ENCODE results near the gene LINC01488.

DNA sequence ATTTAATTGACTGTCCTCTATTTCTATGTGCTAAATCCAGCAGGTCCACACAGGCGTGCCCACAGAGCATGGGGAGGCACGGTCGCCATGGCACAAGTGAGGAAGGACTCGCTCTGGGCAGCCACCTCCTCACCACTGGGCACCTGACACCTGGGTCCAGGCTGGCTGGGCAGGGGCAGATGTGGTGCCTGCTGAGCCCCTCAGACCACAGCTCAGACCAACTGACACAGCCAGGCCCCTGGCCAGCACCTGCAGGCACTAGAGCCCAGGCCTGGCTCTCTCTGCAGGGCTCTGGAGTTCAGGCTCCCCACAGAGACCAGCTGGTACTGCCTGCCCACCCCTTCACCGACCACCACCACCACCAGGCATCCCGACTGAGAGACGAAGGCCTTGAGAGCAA lies 27.9 kb downstream of the LINC01488 start:
- TF ChIP-seq, protein P1, sequence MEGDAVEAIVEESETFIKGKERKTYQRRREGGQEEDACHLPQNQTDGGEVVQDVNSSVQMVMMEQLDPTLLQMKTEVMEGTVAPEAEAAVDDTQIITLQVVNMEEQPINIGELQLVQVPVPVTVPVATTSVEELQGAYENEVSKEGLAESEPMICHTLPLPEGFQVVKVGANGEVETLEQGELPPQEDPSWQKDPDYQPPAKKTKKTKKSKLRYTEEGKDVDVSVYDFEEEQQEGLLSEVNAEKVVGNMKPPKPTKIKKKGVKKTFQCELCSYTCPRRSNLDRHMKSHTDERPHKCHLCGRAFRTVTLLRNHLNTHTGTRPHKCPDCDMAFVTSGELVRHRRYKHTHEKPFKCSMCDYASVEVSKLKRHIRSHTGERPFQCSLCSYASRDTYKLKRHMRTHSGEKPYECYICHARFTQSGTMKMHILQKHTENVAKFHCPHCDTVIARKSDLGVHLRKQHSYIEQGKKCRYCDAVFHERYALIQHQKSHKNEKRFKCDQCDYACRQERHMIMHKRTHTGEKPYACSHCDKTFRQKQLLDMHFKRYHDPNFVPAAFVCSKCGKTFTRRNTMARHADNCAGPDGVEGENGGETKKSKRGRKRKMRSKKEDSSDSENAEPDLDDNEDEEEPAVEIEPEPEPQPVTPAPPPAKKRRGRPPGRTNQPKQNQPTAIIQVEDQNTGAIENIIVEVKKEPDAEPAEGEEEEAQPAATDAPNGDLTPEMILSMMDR (IDR thresholded peaks at IDR 0.05) = no peak
- TF ChIP-seq POLR2A (IDR thresholded peaks at IDR 0.05) = no peak
- TF ChIP-seq EP300 (IDR thresholded peaks at IDR 0.05) = no peak

All from ovary (tissue), 3 donors.